B cell (primary cell): ENCODE data around the gene RNLS.

Source experiments
- EZH2 ChIP-seq: IDR thresholded peaks from 2 replicates; pipeline ENCODE4 v1.6.1; 2012; ENCODE audit warnings: borderline replicate concordance, low read depth, mild to moderate bottlenecking, moderate library complexity, low read length; ENCODE audit not compliant: insufficient read depth, poor library complexity, severe bottlenecking
- TF ChIP-seq, protein P1 (sequence below): fragments of 200-600 bp; IDR thresholded peaks from one replicate; pipeline ENCODE4 v1.8.0; 2022; ENCODE audit warnings: antibody characterized with exemption, mild to moderate bottlenecking

DNA sequence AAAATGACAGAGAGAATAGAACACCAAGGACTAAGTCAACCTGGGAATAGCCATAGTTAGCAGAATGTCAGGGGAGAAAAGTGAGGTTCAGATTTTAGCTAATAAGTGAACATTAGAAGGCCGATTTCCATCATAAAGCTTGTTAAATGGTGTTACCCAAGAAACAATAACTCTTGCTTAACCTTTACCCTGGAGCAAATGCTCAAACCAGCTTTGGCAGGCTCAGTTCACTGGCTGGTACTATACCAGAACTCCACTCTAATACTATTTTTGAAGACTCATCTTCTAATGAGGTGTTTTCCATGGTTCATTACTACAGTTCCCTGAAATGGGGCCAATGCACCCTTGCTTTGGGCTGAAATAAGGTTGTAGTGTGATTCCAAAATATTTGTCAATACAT lies 61.3 kb downstream of the RNLS start:
- TF ChIP-seq, protein P1, sequence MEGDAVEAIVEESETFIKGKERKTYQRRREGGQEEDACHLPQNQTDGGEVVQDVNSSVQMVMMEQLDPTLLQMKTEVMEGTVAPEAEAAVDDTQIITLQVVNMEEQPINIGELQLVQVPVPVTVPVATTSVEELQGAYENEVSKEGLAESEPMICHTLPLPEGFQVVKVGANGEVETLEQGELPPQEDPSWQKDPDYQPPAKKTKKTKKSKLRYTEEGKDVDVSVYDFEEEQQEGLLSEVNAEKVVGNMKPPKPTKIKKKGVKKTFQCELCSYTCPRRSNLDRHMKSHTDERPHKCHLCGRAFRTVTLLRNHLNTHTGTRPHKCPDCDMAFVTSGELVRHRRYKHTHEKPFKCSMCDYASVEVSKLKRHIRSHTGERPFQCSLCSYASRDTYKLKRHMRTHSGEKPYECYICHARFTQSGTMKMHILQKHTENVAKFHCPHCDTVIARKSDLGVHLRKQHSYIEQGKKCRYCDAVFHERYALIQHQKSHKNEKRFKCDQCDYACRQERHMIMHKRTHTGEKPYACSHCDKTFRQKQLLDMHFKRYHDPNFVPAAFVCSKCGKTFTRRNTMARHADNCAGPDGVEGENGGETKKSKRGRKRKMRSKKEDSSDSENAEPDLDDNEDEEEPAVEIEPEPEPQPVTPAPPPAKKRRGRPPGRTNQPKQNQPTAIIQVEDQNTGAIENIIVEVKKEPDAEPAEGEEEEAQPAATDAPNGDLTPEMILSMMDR: no peak
- no peak for TF ChIP-seq EZH2
